Suppressor macrophage (primary cell): ENCODE results near the gene PLA2G4B.
"Not testable (repeated sequence)": the region's sequence is repeated elsewhere in the genome, so short reads cannot be mapped to it uniquely, and the experiment has no call there.

Experiments
- DNase-seq, 4 experiments: peaks; one replicate each; pipeline ENCODE4 v3.0.0-alpha.2; 2020 to 2022

PLA2G4B gene

DNA sequence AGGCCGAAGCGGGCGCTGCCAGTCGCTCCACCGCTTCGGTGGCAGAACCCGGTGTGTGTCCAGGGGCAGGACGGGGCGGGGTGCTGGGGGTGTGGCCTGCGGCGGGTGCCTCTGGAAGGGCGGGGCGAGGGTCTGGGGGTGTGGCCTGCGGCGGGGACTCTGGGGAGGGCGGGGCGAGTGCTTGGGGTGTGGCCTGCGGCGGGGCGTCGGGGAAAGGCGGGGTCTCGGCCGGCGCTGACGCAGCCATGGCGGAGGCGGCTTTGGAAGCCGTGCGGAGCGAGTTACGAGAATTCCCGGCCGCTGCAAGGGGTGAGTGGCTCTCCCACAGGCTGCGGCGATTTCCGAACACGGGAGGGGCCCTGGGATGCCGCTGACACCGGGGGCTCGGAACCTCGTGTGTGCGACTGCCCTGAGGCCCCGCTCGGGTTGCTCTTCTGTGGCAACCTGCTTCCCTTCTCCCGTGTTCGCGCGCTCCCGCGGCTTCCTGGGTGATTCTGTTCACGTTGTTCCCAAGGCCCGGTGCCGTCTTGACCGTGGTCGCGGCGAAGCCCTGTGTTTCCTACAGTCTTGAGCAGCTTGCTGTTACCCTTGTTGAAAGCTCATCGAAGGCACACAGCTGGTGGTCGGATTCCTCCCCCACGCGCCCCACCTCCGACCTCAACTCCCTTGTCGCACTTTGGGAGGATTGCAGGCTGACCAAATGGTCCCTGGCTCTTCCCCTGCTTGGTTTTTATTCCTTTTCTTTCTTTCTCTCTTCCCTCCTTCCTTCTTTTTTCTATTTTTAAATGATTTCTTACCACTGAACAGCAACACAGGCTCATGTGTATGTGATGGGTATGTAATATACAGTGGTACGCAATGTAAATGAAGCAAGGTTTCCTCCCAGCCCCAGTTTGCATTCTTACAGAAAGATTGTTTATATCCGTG is 10.5 kb upstream of the PLA2G4B start, which contains the start of gene JMJD7:
TSS of gene JMJD7 (plus strand) at position 213 of the 927 bp plus-strand sequence. CDS start at position 246, 33 bp downstream.
- peak; percentile 91 to 98 (median 96) for DNase-seq

DNA sequence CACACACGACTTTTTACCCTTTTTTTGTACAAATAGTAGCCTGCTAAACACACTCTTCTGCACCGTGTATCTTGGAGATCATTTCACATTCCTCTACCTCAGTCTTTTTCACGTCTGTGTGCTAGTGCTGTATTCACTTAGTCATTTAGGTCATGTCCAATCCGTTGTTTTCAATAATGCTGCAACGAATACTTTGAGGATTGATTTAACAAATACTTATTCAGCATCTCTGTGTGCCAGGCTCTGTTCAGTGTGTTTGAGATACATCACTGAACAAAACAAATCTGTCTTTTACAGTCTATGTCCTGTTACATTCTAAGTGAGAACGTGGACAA is 9.9 kb upstream of the PLA2G4B start:
- no peak for DNase-seq

DNA sequence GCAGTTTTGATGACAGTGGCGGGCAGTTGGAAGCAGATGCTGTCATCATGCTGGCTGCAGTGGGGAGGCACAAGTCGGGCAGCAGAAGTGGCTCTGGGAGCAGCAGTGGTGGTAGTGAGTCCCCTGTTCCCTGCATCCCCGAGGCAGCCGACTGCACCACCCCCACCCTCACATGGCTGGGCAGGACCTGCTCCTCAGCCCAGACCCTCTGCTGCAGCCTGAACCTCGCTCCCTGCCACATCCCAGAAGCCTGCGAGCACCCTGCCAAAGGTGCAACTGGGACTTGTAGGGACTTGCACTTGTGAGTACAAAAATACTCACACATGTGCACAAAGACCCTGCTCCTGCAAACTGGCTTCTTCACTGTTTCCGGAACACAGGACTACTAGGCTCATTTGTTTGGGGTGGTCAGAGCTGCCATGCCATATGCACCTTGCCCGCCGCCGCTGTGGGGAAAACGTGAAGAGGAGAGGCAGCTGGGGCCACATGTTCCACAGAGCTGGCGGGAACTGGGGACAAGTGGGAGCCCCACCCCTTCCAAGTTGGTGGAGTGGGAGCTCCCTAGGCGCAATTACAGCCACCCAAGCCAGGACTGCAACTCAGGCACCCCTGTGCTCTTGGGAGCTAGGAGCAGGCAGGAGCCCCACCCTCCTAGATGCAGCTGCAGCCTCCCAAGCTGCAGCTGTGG is 8.5 kb upstream of the PLA2G4B start:
- no peak for DNase-seq

DNA sequence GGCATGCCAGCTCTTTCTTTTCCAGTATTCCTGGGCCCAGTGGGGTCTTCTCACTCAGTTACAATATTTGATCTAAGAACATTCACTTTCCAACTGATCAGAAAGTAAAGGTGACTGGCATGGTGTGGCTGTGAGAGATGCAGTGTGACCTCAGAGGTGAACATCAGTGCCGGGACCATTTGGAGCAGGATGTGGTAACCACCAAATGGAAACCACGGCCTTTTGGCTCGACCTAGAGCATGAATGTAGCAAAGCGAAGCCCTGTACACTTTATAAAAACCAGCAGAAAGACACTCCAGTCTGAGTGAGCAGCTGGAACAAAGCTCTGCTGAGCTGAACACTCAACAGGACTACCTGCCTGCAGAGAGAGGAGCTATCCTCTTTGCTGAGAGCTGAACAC is 7.4 kb upstream of the PLA2G4B start:
- not testable (repeated sequence) for DNase-seq

DNA sequence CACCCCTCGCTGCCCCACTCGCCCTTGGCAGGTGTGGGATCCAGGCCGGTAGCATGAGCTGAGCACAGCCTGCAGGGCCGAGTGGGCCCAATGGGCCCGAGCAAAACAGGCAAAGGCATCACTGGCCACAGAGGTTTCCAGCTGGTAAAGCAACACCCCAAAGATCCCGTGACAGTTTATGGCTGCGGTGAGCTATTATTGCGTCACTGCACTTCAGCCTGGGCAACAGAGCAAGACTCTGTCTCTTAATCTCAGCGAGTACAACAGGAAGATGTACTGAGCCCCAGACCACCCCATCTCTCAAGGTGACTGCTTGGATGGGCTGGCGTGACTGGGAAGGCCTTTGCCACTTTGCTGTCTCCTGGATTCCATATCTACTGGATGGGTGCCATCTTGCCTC is 6.4 kb upstream of the PLA2G4B start:
- DNase-seq, result no peak

DNA sequence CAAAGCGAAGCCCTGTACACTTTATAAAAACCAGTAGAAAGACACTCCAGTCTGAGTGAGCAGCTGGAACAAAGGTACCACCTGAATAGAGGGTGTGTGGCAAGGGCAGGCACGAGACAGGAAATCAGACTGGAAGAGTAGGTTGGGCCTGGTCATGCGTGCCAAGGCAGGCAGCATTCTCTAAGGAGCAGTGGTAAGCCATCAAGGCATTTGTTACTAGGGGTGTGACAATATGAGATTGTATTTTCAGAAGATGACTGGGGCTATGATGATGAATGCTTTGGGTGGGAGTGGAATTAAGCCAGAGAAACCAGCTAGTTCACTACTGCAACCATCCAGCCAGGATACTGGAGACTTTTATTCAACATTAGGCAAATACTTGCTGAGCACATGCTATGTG is 5.8 kb upstream of the PLA2G4B start:
- DNase-seq, result no peak

DNA sequence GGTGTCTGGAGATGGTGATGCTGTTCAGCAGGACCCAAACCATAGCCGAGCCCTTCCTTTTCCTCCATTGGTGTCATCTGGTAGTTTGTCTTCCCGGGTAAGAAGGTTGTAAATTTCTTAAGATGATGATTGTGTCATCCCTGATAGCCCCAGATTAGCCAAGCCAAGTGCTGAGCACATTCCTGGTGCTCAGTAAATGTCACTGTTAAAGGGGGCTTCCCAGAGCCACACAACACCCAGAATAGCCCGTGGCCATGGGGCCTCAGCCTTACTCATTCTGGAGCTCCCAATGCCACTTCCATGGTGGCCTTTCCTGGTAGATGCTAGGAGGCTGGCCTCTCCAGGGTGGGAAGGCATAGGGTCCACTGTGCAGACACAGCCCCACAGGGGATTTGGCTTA is 4.6 kb upstream of the PLA2G4B start:
- DNase-seq, result no peak

DNA sequence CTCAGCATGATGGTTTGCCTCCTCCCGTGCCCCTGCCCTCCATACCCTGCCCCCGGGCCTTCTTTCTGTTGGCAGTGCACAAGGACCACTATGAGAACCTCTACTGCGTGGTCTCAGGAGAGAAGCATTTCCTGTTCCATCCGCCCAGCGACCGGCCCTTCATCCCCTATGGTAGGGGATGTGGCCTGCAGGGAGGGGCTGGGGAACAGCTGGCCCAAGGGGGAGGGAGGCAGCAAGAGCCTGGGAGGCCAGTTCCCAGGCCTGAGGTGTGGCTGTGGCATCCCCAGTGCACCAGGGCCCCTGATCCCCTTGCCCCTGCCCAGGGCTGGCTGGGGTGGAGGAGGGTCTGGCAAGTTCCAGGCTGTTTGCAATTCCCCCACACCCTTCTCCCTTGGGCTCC is 2.6 kb upstream of the PLA2G4B start:
- DNase-seq, result no peak

DNA sequence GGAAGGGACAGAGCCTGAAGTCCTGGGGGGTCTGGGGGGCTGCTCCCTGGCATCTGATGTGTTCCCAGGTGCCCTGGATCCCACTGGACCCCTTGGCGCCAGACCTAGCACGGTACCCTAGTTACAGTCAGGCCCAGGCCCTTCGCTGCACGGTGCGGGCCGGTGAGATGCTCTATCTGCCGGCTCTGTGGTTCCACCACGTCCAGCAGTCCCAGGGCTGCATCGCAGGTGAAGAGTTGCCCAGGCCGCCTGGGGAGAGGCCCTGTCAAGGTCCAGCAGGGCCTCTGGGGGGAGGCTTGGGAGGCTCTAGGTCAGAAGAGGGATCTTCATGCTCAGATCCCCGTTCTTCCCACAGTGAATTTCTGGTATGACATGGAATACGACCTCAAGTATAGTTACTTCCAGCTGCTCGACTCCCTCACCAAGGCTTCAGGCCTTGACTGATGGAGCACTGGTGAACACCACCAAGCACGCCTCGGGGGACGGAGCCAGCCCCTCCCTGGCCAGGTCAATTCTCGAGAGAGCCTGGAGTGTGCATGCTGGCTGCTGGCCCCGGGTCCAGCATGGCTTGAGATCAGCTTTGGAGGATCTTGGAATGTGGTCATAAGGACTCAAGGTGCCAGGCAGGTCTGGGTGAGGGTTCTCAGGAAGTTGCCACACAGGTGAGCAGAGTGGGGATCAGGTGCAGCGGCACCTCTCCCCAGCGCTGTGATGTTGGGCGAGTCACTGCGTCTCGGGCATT is 1.8 kb upstream of the PLA2G4B start:
- no peak for DNase-seq

DNA sequence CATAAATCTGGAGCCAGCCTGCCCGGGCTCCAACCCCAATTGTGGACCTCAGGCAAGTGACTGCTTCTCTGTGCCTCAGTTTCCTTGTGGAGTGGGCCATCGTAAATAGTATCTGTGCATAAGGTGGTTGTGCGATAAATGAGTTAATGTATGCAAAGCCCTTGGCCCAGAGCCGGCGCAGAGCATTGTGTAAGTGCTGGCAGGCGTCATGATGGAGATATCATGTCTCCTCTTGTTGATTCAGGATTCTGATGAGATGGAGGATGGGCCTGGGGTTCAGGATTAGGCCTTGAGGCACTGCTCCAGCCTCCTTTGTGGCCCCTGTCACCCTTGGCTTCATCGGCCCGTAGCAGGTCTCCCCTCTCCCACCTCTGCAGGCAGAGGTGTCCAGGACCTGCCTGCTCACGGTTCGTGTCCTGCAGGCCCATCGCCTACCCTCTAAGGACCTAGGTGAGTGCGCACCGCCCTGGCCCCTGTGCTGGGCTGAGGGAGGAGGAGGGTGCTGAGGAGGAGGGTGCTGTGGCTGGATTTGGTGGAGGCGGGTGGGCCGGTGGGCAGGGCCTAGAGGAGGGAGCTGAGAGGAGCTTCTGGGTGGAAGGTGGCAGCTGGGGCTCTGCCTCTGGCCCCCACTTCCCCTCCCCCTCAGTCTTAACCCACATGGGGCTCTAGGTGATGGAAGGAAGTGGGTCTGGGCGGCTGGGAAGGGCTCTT is 1.3 kb downstream of the PLA2G4B start:
- no peak for DNase-seq

DNA sequence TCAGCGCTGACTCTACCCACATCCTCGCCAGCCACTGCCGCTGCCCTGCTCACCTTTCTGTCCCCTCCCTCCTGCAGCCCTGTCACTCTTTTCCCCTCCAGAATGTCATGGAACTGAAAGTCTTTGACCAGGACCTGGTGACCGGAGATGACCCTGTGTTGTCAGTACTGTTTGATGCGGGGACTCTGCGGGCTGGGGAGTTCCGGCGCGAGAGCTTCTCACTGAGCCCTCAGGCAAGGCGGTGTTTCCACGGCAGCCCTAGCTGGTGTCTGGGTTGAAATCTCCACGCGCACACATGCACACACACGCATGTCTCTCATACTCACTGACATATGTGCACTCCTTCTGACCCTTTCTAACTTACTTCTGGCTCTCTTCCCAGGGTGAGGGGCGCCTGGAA is 2.0 kb downstream of the PLA2G4B start:
- no peak for DNase-seq

DNA sequence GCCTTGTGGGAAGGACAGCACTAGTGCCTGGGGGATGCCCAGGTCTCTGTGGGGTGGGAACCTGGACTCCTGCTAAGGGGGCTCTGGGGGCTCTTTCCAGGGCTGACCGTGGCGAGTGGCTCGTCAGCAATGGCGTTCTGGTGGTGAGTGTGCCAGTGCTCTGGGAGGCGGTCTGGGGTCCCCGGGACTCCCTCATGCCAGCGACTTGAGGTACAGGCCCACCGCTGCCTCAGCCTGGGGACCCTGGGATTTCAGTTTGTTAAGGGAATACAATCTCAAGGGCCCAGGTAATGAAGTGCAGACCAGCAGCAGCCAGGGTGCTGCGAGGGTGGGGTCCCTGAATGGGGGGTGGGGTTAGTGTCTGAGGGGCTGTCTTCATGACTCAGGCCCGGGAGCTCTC is 2.5 kb downstream of the PLA2G4B start:
- DNase-seq, result no peak

DNA sequence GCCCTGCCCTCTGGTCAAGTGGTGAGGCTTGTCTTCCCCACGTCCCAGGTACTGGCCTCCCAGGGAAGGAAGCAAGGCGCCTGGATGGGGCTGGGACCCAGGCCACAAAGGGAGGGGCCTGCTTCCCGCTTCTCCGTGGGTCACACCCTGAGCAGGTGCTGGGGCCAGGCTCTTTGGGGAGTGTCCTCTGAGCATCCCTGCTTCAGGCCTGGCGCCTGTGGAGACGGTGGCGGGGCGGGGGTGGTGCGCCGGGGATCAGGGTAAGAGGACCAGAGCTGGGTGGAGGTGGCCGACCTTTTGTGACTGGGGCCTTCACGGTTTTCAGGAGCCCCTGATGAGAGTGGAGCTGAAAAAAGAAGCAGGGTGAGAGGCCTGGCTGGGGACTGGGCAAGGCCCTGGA is 3.6 kb downstream of the PLA2G4B start:
- no peak for DNase-seq

DNA sequence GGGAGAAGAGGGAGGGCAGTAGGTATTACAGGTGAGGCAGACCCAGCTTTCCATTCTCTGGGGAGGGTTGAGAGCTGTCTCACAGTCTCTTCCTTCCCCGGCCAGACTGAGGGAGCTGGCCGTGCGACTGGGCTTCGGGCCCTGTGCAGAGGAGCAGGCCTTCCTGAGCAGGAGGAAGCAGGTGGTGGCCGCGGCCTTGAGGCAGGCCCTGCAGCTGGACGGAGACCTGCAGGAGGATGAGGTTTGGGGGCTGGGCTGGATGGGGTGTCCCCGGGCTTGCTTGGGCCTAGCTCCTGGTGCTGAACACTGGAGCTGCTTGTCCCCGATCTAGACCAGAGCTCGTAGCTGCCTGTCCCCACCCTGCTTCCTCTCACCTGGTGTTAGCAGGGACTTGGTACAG is 4.9 kb downstream of the PLA2G4B start:
- no peak for DNase-seq

DNA sequence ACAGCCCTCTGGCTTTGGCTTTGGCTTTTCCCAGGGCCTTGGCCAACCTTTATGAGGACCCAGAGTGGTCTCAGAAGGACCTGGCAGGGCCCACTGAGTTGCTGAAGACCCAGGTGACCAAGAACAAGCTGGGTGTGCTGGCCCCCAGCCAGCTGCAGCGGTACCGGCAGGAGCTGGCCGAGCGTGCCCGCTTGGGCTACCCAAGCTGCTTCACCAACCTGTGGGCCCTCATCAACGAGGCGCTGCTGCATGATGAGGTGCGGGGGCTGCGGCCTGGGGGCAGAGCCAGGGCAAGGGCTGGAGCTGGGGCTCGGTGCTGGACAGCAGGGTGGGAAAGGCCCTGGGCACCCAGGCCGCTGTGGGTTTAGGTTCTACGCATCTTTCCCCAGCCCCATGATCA is 6.2 kb downstream of the PLA2G4B start:
- no peak for DNase-seq

DNA sequence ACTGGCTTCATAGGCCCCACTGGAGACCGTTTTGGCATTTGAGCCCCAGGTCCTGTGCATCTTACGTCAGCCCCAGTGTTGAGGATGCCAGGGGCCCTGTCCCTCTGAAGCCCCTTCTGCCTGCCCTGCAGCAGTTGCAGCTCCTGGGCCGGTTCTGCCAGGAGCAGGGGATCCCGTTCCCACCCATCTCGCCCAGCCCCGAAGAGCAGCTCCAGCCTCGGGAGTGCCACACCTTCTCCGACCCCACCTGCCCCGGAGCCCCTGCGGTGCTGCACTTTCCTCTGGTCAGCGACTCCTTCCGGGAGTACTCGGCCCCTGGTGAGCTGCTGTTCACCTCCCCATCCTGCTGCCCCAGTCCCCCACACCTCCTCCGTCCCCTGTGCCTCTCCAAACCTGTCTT is 8.6 kb downstream of the PLA2G4B start:
- no peak for DNase-seq

DNA sequence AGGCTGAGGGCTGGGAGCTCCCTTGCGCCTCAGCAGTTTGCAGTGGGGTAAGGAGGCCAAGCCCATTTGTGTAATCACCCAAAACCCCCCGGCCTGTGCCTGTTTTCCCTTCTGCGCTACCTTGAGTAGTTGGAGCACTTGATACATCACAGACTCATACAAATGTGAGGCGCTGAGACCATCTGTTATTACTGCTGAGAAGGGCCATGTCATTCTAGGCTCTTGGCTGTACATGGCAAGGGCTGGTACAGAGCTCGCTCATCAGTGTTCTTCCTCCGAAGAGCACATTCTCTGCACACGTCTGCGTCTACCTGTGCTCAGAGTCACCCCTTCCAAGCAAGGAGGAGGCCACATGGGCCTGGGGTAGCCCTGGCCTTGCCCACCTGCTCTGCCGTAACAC is 9.3 kb downstream of the PLA2G4B start:
- no peak for DNase-seq

DNA sequence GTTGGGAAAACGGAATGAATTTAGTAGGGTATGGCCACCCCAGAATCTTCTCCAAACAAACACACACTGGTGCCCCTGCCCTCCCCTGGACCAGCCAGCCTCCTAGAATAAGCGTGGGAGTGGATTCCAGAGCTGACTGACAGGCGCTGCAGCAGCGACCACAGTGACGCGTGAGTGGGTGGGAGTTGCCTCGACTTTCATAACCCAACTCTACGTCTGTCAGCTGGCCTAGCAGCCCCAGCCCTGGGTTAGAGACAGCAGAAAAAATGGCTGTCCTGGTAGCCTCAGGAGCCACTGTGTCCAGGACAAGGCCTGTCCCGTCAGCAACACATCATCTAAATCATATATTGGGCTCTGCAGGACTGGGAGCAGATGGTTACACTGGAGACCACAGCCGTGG is 10.0 kb downstream of the PLA2G4B start:
- no peak for DNase-seq

DNA sequence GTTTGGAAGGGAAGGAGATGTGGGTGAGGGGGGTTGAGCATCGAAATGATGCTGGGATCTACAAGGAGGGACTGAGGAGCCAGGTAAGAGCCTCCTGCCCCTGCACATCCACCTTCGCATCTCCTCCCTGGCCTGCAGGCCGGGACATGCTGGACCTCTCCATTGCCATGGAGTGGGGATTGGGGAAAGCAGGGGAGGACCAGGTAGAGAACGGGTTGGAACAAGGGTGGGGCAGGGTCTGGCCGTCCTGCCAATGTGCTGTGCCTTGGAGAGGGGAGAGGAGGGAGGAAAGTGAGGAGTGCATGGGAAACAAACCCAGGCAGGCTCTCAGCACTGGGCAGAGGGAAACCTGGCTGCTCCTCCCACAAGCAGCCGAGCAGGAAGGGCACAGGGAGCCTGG is 10.6 kb downstream of the PLA2G4B start:
- no peak for DNase-seq

DNA sequence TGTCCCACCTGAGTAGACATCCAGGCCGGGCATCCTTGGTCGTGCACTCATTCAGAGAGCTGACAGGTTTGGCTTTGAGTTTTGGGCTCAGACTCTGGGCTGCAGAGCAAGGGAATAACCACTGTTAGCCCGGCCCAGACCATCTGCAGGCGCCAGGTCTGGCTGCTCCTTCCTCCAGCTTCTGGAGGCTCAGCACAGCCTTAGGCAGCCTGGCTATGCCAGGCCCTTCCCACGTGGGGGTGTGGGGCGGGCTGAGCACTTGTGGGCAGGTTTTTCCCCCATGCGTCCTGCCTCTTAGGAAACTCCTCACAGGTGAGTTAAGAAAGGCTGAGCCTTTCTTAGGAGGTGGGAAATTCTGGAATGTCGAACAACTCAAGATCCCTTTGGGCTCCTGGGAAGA is 11.2 kb downstream of the PLA2G4B start:
- DNase-seq, result no peak

DNA sequence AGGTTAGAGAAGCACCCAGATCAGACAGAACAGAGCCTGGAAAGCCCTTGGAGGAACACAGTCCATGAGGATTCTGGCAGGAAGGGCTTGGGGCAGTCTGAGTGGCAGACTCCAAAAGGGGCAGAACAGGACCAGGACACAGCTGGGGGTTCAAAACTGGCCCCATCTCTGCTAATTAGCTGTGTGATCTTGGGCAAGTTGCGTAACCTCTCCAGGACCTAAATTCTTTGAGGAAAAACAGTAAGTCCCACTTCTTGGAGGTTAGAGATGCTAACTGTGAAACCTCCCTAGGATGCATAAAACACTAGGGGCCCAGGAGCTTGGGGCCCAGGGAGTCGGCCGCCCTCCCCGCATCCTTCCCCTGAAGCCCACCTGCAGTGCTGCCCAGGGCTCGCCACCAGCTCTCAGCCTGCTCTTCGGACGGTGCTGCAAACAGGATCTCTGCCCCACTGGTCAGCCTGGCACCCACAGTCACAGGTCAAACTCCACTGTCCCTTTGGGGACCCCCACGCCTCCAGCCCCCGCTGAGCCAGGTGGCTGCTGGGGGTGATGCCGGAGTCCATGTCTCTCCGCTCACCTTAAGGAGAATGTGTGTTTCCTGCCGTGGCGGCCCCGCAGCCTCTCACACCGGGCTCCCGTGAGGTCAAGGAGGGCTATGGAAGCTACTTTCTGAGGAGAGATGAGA is 12.0 kb downstream of the PLA2G4B start:
- no peak for DNase-seq

DNA sequence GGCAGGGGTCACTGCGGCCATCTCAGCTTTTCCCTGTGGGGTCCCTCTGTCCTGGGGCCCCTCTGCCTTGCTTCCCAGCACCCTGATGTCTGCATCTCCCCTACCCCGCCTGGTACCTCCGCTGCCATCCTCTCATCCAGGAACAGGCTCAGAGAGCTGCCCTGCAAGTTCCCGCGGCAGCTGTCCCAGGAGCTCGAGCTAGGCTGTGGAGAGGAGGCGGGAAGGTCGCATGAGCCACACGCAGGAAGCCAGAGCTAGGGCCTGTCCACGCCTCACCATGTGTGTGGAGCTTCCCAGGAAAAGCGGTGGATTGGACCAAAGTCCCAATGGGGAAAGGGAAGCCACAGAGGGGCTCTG is 12.5 kb downstream of the PLA2G4B start:
- DNase-seq, result no peak
